NCI-H82 treated with DMSO at 0.1 percent for 48 hours (cell line): ENCODE results near the gene CCDC184.
"Not testable (repeated sequence)": the region's sequence is repeated elsewhere in the genome, so short reads cannot be mapped to it uniquely, and the experiment has no call there.

Source experiments
- DNase-seq: peaks from one replicate; lab custom pipeline; 2025; ENCODE audit not compliant: unreplicated experiment; lab: John Stamatoyannopoulos, UW

CCDC184 gene

GRCh38 chr12:48201516-48201915 is 18.1 kb downstream of the CCDC184 start:
- no peak for DNase-seq

DNA sequence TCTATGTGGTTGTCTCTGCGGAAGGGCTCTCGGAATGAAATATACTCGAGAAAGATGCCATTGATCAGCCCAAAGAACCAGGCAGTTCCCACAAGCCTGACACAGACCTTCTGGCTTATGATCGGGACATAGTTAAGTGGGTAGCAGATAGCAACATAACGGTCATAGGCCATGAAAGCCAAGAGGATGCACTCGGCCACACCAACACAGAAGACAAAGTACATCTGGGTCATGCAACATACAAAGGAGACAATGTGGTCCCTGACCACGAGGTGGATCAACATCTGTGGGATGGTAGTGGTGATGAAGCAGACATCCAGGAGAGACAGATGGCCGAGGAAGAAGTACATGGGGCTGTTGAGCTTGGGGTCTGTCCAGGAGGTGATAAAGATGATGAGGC is 19.3 kb downstream of the CCDC184 start:
- no peak for DNase-seq

DNA sequence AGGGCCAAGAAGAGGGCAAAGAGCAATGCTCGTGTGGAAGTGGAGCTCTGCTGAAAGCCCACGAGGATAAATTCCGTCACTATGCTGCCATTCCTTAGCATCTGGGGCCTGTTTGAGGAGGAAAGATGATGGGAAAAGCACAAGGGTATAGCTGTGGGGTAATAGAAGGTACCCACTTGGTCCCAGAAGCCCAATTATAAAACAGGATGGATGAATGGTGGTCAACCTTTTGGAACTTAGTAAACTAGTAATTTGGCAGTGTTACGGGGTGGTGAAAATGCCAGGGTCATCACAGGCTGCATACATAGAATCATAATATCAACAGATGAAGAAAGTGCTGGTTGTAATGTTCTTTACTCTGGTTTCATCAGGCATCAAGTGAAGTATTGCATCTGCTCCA is 19.7 kb downstream of the CCDC184 start, which contains the start of gene OR10AD1:
TSS of gene OR10AD1 (minus strand) at position 101 of the 400 bp plus-strand sequence. CDS start at position 101, 0 bp downstream.
- DNase-seq = no peak

- DNase-seq = not testable (repeated sequence)
Observed at GRCh38 chr12:48209495-48209894, 26.1 kb downstream of the CCDC184 start.

GRCh38 chr12:48216785-48217184 is 33.3 kb downstream of the CCDC184 start:
- DNase-seq = no peak

GRCh38 chr12:48219631-48220030 is 36.2 kb downstream of the CCDC184 start:
- no peak for DNase-seq

GRCh38 chr12:48220701-48221100 is 37.3 kb downstream of the CCDC184 start:
- DNase-seq = no peak

DNA sequence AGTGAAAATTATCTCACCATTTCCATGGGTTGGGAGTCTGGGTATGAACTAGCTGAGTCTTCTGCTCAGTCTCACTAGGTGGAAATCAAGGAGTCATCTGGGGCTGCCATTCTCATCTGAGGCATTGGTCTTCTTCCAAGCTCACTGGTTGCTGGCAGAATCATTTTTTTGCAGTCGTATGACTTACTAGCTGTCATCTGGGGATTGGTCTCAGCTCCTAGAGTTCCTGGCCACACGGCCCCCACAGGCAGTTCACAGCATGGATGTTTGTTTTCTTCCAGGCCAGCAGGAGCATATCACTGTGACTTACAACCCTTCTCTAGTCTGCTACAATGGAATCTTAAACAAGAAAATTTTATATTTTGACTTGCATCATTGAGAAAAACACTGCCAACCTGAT is 38.2 kb downstream of the CCDC184 start:
- DNase-seq = no peak

DNA sequence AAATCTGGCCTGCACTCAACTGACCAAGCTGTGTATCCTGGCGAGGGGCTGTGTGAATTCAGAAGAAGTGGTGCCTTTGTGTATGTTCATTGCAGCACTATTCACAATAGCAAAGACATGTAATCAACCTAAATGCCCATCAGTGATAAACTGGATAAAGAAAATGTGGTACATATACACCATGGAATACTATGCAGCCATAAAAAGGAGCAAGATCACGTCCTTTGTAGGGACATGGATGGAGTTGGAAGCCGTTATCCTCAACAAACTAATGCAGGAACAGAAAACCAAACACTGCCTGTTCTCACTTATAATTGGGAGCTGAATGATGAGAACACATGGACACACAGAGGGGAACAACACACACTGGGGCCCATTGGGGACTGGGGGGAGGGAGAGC is 41.1 kb downstream of the CCDC184 start:
- DNase-seq = not testable (repeated sequence)

DNA sequence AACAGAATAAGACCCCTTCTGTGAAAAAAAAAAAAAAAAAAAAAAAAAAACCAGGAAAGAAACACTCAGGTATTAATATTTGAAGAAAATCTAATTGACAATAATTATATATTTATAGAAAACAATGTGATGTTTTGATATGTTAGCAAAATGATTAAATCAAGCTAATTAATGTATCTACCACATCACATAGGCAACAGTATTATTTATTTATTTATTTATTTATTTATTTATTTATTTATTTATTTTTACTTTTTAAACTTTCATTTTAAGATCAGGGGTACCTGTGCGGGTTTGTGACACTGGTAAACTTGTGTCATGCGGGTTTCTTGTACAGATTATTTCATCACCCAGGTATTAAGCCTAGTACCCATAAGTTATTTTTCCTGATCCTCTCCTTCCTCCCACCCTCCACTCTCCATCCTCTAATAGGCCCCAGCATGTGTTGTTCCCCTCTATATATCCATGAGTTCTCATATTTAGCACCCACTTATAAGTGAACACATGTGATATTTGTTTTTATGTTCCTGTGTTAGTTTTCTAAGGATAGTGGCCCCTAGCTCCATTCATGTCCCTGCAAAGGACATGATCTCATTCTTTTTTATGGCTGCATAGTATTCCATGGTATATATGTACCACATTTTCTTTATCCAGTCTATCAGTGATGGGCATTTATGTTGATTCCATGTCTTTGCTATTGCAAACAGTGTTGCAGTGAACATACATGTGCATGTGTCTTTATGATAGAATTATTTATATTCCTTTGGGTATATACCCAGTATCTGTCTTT is 47.9 kb downstream of the CCDC184 start:
- DNase-seq = not testable (repeated sequence)
